A549 treated with DMSO at 1 μM for 4 hours (cell line): ENCODE measurements around the gene MRGPRX2. TPM values are rescaled to one million over a fixed set of nuclear protein-coding genes. Genes with fewer than 3 reads are reported as not detected.

Source experiments
- total RNA-seq: library from RNA; stranded (reverse); fragments of 200-300 nt; extraction: Qiagen RNA extraction; gene quantifications from 5 replicates; pipeline ENCODE4 v1.2.3, GENCODE V29; 2022; ENCODE audit warnings: low read depth

The MRGPRX2 gene
- total RNA-seq: not detected in 5 replicates

GRCh38 chr11:19060629-19061028 lies at the start of gene MRGPRX2:
Gene MRGPRX2, minus strand, starts transcription at chr11:19060717. Its CDS starts 4,315 bp downstream, at chr11:19056402.

Other genes starting within 250 kb of the MRGPRX2 start
- gene MRGPRX1, start 121.3 kb downstream of the MRGPRX2 start, total RNA-seq: not detected in 5 replicates
- gene ZDHHC13, start 56.5 kb upstream of the MRGPRX2 start, total RNA-seq: 14.8 to 20.2 TPM (median 17.5 TPM) in 5 replicates
- gene CSRP3, start 141.3 kb upstream of the MRGPRX2 start, total RNA-seq: not detected in 5 replicates
- 6.2 to 7.8 TPM (median 6.9 TPM) in 5 replicates for gene E2F8, start 180.2 kb upstream of the MRGPRX2 start, total RNA-seq